ENCODE data around the gene PDE7B. TPM values are rescaled to one million over a fixed set of nuclear protein-coding genes. Genes with fewer than 3 reads are reported as not detected.

Gene PDE7B
- total and polyA plus RNA-seq, 10 donors: 0.54 to 4.6 (median 1.5) TPM

- Histone ChIP-seq H3K36me3 (no peaks in the 10 kb centered on the region), H3K27me3 (replicated peaks in 1 of 7) (no peaks in the 10 kb centered on the region), H3K4me3 (no peak overlapping the region), H3K27ac (no peak overlapping the region), H3K9me3 (peaks cover 0 to 4% (median 1%) of the 10 kb centered on the region in 8 donors), H3K4me1 (no peaks in the 10 kb centered on the region)
- TF ChIP-seq CTCF (IDR thresholded peaks at IDR 0.05 in 8 of 11, conservative IDR thresholded peaks at IDR 0.05 in 3 of 11) (no peak), POLR2A (IDR thresholded peaks at IDR 0.05) (no peak), POLR2AphosphoS5 (IDR thresholded peaks at IDR 0.05) (no peak)
- intact Hi-C loops (cut with DNase I; ENCODE audit: low total_unique reads): no loop called here
- no peak for DNase-seq
These were observed 292.9 kb downstream of the PDE7B start for GRCh38 chr6:136144251-136145023.

GRCh38 chr6:136146130-136146529, 294.6 kb downstream of the PDE7B start:
- Histone ChIP-seq H3K27me3 (replicated peaks in 1 of 7) (no peaks in the 10 kb centered on the region), H3K4me1 (no peaks in the 10 kb centered on the region), H3K9me3 (peaks cover 0 to 4% (median 0%) of the 10 kb centered on the region in 8 donors), H3K27ac (no peak overlapping the region), H3K36me3 (no peaks in the 10 kb centered on the region), H3K4me3 (no peak overlapping the region)
- WGBS, 5 donors: 81 to 92% (median 84%) methylated on average over 2 of the region's 2 CpGs
- no peak for DNase-seq
- TF ChIP-seq POLR2A (IDR thresholded peaks at IDR 0.05): no peak
- no peak for TF ChIP-seq CTCF (IDR thresholded peaks at IDR 0.05 in 8 of 11, conservative IDR thresholded peaks at IDR 0.05 in 3 of 11)
- no peak for TF ChIP-seq POLR2AphosphoS5 (IDR thresholded peaks at IDR 0.05)
- intact Hi-C loops (cut with DNase I; ENCODE audit: low total_unique reads): no loop called here

- TF ChIP-seq POLR2A (IDR thresholded peaks at IDR 0.05) (no peak), POLR2AphosphoS5 (IDR thresholded peaks at IDR 0.05) (no peak), CTCF (IDR thresholded peaks at IDR 0.05 in 8 of 11, conservative IDR thresholded peaks at IDR 0.05 in 3 of 11) (no peak)
- H3K27me3 ChIP-seq (replicated peaks in 1 of 7): no peaks in the 10 kb centered on the region
- H3K4me3 ChIP-seq: no peak overlapping the region
- intact Hi-C loops (cut with DNase I; ENCODE audit: low total_unique reads): no loop called here
- no peaks in the 10 kb centered on the region for H3K9me3 ChIP-seq
- 78 to 90% (median 86%) methylated on average over 2 of the region's 2 CpGs for WGBS, 5 donors
- no peak for DNase-seq
- H3K4me1 ChIP-seq: no peaks in the 10 kb centered on the region
- H3K36me3 ChIP-seq: no peaks in the 10 kb centered on the region
- no peak overlapping the region for H3K27ac ChIP-seq
These were observed 295.8 kb downstream of the PDE7B start for GRCh38 chr6:136147342-136147741.

GRCh38 chr6:136148051-136148450, 296.6 kb downstream of the PDE7B start:
- Histone ChIP-seq H3K4me1 (no peaks in the 10 kb centered on the region), H3K4me3 (no peak overlapping the region), H3K27me3 (replicated peaks in 1 of 7) (no peaks in the 10 kb centered on the region), H3K9me3 (no peaks in the 10 kb centered on the region), H3K36me3 (no peaks in the 10 kb centered on the region), H3K27ac (no peak overlapping the region)
- WGBS, 5 donors: 84 to 100% (median 90%) methylated on average over 1 of the region's 1 CpG
- intact Hi-C loops (cut with DNase I; ENCODE audit: low total_unique reads): no loop called here
- no peak for DNase-seq
- no peak for TF ChIP-seq POLR2AphosphoS5 (IDR thresholded peaks at IDR 0.05)
- TF ChIP-seq POLR2A (IDR thresholded peaks at IDR 0.05): no peak
- no peak for TF ChIP-seq CTCF (IDR thresholded peaks at IDR 0.05 in 8 of 11, conservative IDR thresholded peaks at IDR 0.05 in 3 of 11)
